Subcutaneous abdominal adipose tissue (tissue), 5 donors: ENCODE results near the gene MFSD6.
"Not testable (repeated sequence)": the region's sequence is repeated elsewhere in the genome, so short reads cannot be mapped to it uniquely, and the experiment has no call there.

Experiments
- H3K27ac ChIP-seq: one replicate; pipeline ENCODE4 v1.7.0; 2013; ENCODE audit warnings: low read depth, mild to moderate bottlenecking, inconsistent platforms, low read length, moderate library complexity
- H3K27me3 ChIP-seq, 5 donors: one replicate each; pipeline ENCODE4 v1.7.0; 2013; ENCODE audit warnings: low read length in 5 of 5, inconsistent platforms in 1 of 5; ENCODE audit not compliant: control insufficient read depth in 5 of 5, insufficient read depth in 4 of 5
- H3K36me3 ChIP-seq, 5 donors: one replicate each; pipeline ENCODE4 v1.7.0; 2013; ENCODE audit warnings: low read length in 5 of 5; ENCODE audit not compliant: control insufficient read depth in 5 of 5, insufficient read depth in 5 of 5
- H3K4me1 ChIP-seq, 5 donors: one replicate each; pipeline ENCODE4 v1.7.0; 2013; ENCODE audit warnings: low read length in 5 of 5, mild to moderate bottlenecking in 3 of 5, moderate library complexity in 1 of 5; ENCODE audit not compliant: control insufficient read depth in 5 of 5, insufficient read depth in 5 of 5
- H3K4me3 ChIP-seq, 5 donors: one replicate each; pipeline ENCODE4 v1.7.0; 2013; ENCODE audit warnings: low read length in 5 of 5, low read depth in 1 of 5
- H3K9ac ChIP-seq, 5 donors: one replicate each; pipeline ENCODE4 v1.7.0; 2013; ENCODE audit warnings: low read length in 5 of 5, mild to moderate bottlenecking in 4 of 5, moderate library complexity in 3 of 5
- H3K9me3 ChIP-seq, 5 donors: one replicate each; pipeline ENCODE4 v1.7.0; 2013; ENCODE audit warnings: low read length in 5 of 5; ENCODE audit not compliant: control insufficient read depth in 5 of 5
- donor health status: healthy.
- donor health status: healthy.
- donor health status: healthy.
- donor health status: healthy.
- donor health status: healthy.

Gene MFSD6

GRCh38 chr2:190489475-190489874, 81.3 kb downstream of the MFSD6 start:
- Histone ChIP-seq H3K4me3 (no peak overlapping the region), H3K27ac (no peak overlapping the region), H3K27me3 (no peaks in the 10 kb centered on the region), H3K36me3 (peaks cover 3 to 16% (median 8%) of the 10 kb centered on the region in 5 donors), H3K9ac (no peak overlapping the region), H3K4me1 (peaks cover 0 to 9% (median 6%) of the 10 kb centered on the region in 5 donors), H3K9me3 (no peaks in the 10 kb centered on the region)

GRCh38 chr2:190490502-190490901, 82.3 kb downstream of the MFSD6 start:
- no peak overlapping the region for H3K4me3 ChIP-seq
- H3K27me3 ChIP-seq = no peaks in the 10 kb centered on the region
- H3K9ac ChIP-seq = no peak overlapping the region
- H3K36me3 ChIP-seq = peaks cover 3 to 16% (median 8%) of the 10 kb centered on the region in 5 donors
- peaks cover 0 to 9% (median 6%) of the 10 kb centered on the region in 5 donors for H3K4me1 ChIP-seq
- no peak overlapping the region for H3K27ac ChIP-seq
- H3K9me3 ChIP-seq = no peaks in the 10 kb centered on the region

GRCh38 chr2:190493095-190493494, 84.9 kb downstream of the MFSD6 start:
- H3K9ac ChIP-seq = no peak overlapping the region
- peaks cover 3 to 19% (median 11%) of the 10 kb centered on the region in 5 donors for H3K36me3 ChIP-seq
- H3K4me3 ChIP-seq = no peak overlapping the region
- no peaks in the 10 kb centered on the region for H3K27me3 ChIP-seq
- H3K4me1 ChIP-seq = no peaks in the 10 kb centered on the region
- no peak overlapping the region for H3K27ac ChIP-seq
- H3K9me3 ChIP-seq = no peaks in the 10 kb centered on the region

- H3K27me3 ChIP-seq, H3K9me3 ChIP-seq, H3K4me3 ChIP-seq, H3K4me1 ChIP-seq, H3K27ac ChIP-seq, H3K9ac ChIP-seq: not testable (repeated sequence)
- peaks cover 3 to 11% (median 7%) of the 10 kb centered on the region in 5 donors for H3K36me3 ChIP-seq
Observed at GRCh38 chr2:190494600-190495227, 86.6 kb downstream of the MFSD6 start.

- H3K27ac ChIP-seq = no peak overlapping the region
- H3K4me1 ChIP-seq = peaks cover 0 to 24% (median 0%) of the 10 kb centered on the region in 5 donors
- peaks cover 0 to 15% (median 8%) of the 10 kb centered on the region in 5 donors for H3K36me3 ChIP-seq
- no peaks in the 10 kb centered on the region for H3K27me3 ChIP-seq
- H3K9me3 ChIP-seq = no peaks in the 10 kb centered on the region
- H3K9ac ChIP-seq = no peak overlapping the region
- no peak overlapping the region for H3K4me3 ChIP-seq
Observed at GRCh38 chr2:190497428-190497827, 89.3 kb downstream of the MFSD6 start.

- H3K27ac ChIP-seq = no peak overlapping the region
Observed at GRCh38 chr2:190499273-190499672, 91.1 kb downstream of the MFSD6 start.

GRCh38 chr2:190500054-190500502, 91.9 kb downstream of the MFSD6 start:
- Histone ChIP-seq H3K27ac (no peak overlapping the region), H3K9me3 (no peaks in the 10 kb centered on the region), H3K4me3 (no peak overlapping the region), H3K27me3 (no peaks in the 10 kb centered on the region), H3K4me1 (peaks cover 0 to 37% (median 4%) of the 10 kb centered on the region in 5 donors), H3K9ac (no peak overlapping the region), H3K36me3 (peaks cover 5 to 18% (median 11%) of the 10 kb centered on the region in 5 donors)

More at GRCh38 chr2:190499273-190499672, 91.1 kb downstream of the MFSD6 start:
- Histone ChIP-seq H3K9ac (no peak overlapping the region), H3K4me3 (no peak overlapping the region), H3K9me3 (no peaks in the 10 kb centered on the region), H3K27me3 (no peaks in the 10 kb centered on the region), H3K36me3 (peaks cover 4 to 15% (median 8%) of the 10 kb centered on the region in 5 donors), H3K4me1 (peaks cover 0 to 37% (median 4%) of the 10 kb centered on the region in 5 donors)

- Histone ChIP-seq H3K27ac (peak overlapping the region; percentile 43), H3K9ac (no peak overlapping the region), H3K27me3 (no peaks in the 10 kb centered on the region), H3K9me3 (no peaks in the 10 kb centered on the region), H3K4me1 (peaks cover 0 to 37% (median 4%) of the 10 kb centered on the region in 5 donors), H3K4me3 (no peak overlapping the region), H3K36me3 (peaks cover 7 to 19% (median 12%) of the 10 kb centered on the region in 5 donors)
Observed at GRCh38 chr2:190501231-190501630, 93.1 kb downstream of the MFSD6 start.

- H3K36me3 ChIP-seq = peaks cover 7 to 19% (median 12%) of the 10 kb centered on the region in 5 donors
- H3K9ac ChIP-seq = no peak overlapping the region
- no peak overlapping the region for H3K4me3 ChIP-seq
- peak overlapping the region; percentile 43 for H3K27ac ChIP-seq
- H3K27me3 ChIP-seq = no peaks in the 10 kb centered on the region
- peaks cover 0 to 41% (median 4%) of the 10 kb centered on the region in 5 donors for H3K4me1 ChIP-seq
- H3K9me3 ChIP-seq = no peaks in the 10 kb centered on the region
Observed at GRCh38 chr2:190501702-190502407, 93.7 kb downstream of the MFSD6 start.

- Histone ChIP-seq H3K9me3 (no peaks in the 10 kb centered on the region), H3K27me3 (no peaks in the 10 kb centered on the region), H3K4me3 (no peak overlapping the region), H3K36me3 (peaks cover 7 to 16% (median 8%) of the 10 kb centered on the region in 5 donors), H3K9ac (no peak overlapping the region), H3K27ac (no peak overlapping the region), H3K4me1 (peaks cover 0 to 46% (median 4%) of the 10 kb centered on the region in 5 donors)
Observed at GRCh38 chr2:190503088-190503487, 94.9 kb downstream of the MFSD6 start.
